DOHH2 (cell line): ENCODE data around the gene AKAP8L.

ENCODE experiments used
- H3F3A ChIP-seq: fragments of 200-600 bp; sonication (generic), shearing (Covaris generic); 2 replicates; pipeline ENCODE4 v1.6.0; 2016; ENCODE audit warnings: antibody characterized with exemption, mild to moderate bottlenecking; ENCODE audit not compliant: control insufficient read depth, insufficient read depth
- H3K27ac ChIP-seq: fragments of 200-600 bp; sonication (generic); 2 replicates; pipeline ENCODE4 v1.5.1; 2014; ENCODE audit warnings: low read depth, mild to moderate bottlenecking, low read length, moderate library complexity
- H3K27me3 ChIP-seq: fragments of 200-600 bp; sonication (generic); 2 replicates; pipeline ENCODE4 v1.6.1; 2014; ENCODE audit warnings: mild to moderate bottlenecking, low read length, mixed read lengths; ENCODE audit not compliant: control insufficient read depth
- H3K36me3 ChIP-seq: fragments of 200-600 bp; sonication (generic); 2 replicates; pipeline ENCODE4 v1.6.1; 2014; ENCODE audit warnings: mild to moderate bottlenecking, low read length, moderate library complexity, mixed read lengths; ENCODE audit not compliant: control insufficient read depth
- H3K4me1 ChIP-seq: fragments of 200-600 bp; sonication (generic); 2 replicates; pipeline ENCODE4 v1.6.1; 2014; ENCODE audit warnings: mild to moderate bottlenecking, low read length, mixed read lengths; ENCODE audit not compliant: control insufficient read depth
- H3K4me2 ChIP-seq: fragments of 200-600 bp; sonication (generic); 2 replicates; pipeline ENCODE4 v1.6.0; 2014; ENCODE audit warnings: mild to moderate bottlenecking, low read length, moderate library complexity
- H3K4me3 ChIP-seq: fragments of 200-600 bp; sonication (generic); 2 replicates; pipeline ENCODE4 v1.5.1; 2014; ENCODE audit warnings: mild to moderate bottlenecking, low read length, mixed read lengths
- H3K79me2 ChIP-seq: fragments of 200-600 bp; sonication (generic); 2 replicates; pipeline ENCODE4 v1.6.1; 2014; ENCODE audit warnings: mild to moderate bottlenecking, low read length, mixed read lengths; ENCODE audit not compliant: control insufficient read depth
- H3K9me2 ChIP-seq: fragments of 200-600 bp; sonication (generic); replicated peaks from 2 replicates; pipeline ENCODE4 v1.6.1; 2014; ENCODE audit warnings: mild to moderate bottlenecking, low read length, mixed read lengths; ENCODE audit not compliant: control insufficient read depth
- H3K9me3 ChIP-seq: fragments of 200-600 bp; sonication (generic); 2 replicates; pipeline ENCODE4 v1.6.1; 2014; ENCODE audit warnings: antibody characterized with exemption, low read length, mixed read lengths; ENCODE audit not compliant: control insufficient read depth, insufficient read depth
- H4K20me1 ChIP-seq: fragments of 200-600 bp; sonication (generic); 2 replicates; pipeline ENCODE4 v1.6.0; 2014; ENCODE audit warnings: low read depth, mild to moderate bottlenecking, antibody characterized with exemption, low read length, moderate library complexity; ENCODE audit not compliant: control insufficient read depth, insufficient read depth
- EZH2phosphoT487 ChIP-seq: fragments of 200-600 bp; sonication (generic); IDR thresholded peaks from 2 replicates; pipeline ENCODE4 v1.6.1; 2017; ENCODE audit warnings: borderline replicate concordance, mild to moderate bottlenecking, antibody characterized with exemption, low read length, moderate library complexity, mixed read lengths
- TF ChIP-seq, protein P1 (sequence below): fragments of 200-600 bp; sonication (generic); IDR thresholded peaks from one replicate; pipeline ENCODE4 v1.5.1; 2014; ENCODE audit warnings: antibody characterized with exemption, mild to moderate bottlenecking, low read depth, low read length; ENCODE audit not compliant: poor library complexity, severe bottlenecking

AKAP8L gene

DNA sequence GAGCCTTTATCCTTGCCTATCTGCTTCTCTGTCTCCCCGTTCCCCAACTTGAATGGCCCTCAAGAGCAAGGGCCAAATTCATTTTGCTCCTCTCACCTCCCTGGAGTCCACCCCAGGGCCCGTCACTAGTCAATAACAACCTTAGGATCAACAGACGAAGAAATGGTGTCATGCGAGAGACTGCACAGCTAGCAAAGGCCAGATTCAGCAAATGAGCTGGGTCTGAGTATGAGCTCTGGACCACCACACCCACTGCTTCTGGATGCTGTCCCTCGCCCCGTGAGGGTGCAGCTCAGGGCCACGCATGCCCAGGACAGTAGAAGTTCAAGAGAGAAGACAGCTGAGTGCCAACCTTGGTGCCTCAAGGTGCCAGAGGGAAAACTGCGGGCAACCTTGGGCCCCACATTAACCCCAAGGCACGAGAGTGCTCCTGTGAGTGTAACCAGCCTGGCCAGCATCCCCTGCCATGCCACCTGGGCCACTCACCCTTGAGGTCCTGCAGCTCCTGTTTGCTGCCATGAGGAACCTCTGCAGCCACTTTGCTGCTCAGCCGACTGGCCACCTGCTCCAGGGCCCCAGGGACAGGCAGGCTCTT lies 11.8 kb upstream of the AKAP8L start:
- Histone ChIP-seq H3K36me3 (peaks cover 57% of the 10 kb centered on the region), H3K79me2 (peaks cover 46% of the 10 kb centered on the region), H3K9me3 (no peaks in the 10 kb centered on the region), H3K9me2 (no peaks in the 10 kb centered on the region), H3K4me1 (peaks cover 24% of the 10 kb centered on the region), H3K27ac (no peak overlapping the region), H4K20me1 (peaks cover 9% of the 10 kb centered on the region), H3K27me3 (no peaks in the 10 kb centered on the region), H3K4me2 (peak overlapping the region; percentile 100), H3K4me3 (peak overlapping the region; percentile 98), H3F3A (no peaks in the 10 kb centered on the region)
- TF ChIP-seq, protein P1, sequence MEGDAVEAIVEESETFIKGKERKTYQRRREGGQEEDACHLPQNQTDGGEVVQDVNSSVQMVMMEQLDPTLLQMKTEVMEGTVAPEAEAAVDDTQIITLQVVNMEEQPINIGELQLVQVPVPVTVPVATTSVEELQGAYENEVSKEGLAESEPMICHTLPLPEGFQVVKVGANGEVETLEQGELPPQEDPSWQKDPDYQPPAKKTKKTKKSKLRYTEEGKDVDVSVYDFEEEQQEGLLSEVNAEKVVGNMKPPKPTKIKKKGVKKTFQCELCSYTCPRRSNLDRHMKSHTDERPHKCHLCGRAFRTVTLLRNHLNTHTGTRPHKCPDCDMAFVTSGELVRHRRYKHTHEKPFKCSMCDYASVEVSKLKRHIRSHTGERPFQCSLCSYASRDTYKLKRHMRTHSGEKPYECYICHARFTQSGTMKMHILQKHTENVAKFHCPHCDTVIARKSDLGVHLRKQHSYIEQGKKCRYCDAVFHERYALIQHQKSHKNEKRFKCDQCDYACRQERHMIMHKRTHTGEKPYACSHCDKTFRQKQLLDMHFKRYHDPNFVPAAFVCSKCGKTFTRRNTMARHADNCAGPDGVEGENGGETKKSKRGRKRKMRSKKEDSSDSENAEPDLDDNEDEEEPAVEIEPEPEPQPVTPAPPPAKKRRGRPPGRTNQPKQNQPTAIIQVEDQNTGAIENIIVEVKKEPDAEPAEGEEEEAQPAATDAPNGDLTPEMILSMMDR: no peak
- TF ChIP-seq EZH2phosphoT487: no peak

GRCh38 chr19:15429825-15430467 lies 11.2 kb upstream of the AKAP8L start:
- Histone ChIP-seq H3K36me3 (peaks cover 63% of the 10 kb centered on the region), H3K27me3 (no peaks in the 10 kb centered on the region), H3K9me2 (no peaks in the 10 kb centered on the region), H3F3A (no peaks in the 10 kb centered on the region), H3K9me3 (no peaks in the 10 kb centered on the region), H4K20me1 (peaks cover 9% of the 10 kb centered on the region), H3K4me1 (peaks cover 24% of the 10 kb centered on the region), H3K4me3 (no peak overlapping the region), H3K27ac (no peak overlapping the region), H3K4me2 (peak overlapping the region; percentile 100), H3K79me2 (peaks cover 46% of the 10 kb centered on the region)
- TF ChIP-seq EZH2phosphoT487: no peak
- TF ChIP-seq, protein P1: no peak

DNA sequence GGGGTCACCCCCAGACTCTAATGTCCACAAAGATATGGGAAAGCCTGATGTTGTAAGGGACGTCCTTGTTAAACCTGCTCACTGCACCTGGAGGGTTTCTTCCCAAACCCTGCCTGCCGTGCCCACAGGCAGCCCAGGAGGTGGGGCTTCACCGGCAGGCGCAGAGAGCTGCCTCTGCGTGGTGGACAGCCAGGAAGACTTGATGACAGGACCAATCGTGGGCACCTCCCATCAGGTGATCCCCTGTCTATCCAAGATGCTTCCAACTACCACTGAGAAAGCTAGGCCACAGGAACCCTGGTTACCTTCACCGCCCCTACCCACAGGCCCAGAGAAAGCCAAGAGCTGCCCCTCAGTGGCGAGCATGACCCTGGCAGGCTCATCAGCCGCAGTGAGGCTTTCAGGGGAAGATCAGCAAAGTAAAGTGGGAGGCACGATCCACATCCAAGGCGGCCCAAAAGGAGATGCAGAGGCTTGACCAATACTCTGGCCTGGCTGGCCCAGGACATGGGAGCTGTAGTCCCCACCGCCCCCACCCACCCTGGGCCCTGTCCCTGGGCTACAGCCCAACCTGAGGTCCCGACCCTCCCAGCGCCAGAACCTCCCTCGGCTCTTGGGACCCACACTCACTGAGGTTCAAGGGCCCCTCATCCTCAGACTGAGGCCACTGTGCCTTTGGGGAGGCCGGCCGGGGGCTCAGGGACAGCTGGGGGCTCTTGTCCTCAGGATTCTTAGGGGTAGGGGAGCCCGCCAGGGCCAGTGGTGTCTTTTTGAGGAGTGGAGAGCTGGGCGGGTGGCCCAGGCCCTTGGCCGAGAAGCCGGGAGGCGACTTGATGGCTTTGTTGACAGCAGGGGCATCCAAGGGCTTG lies 10.4 kb upstream of the AKAP8L start:
- H3K79me2 ChIP-seq: peaks cover 46% of the 10 kb centered on the region
- peaks cover 9% of the 10 kb centered on the region for H4K20me1 ChIP-seq
- H3K36me3 ChIP-seq: peaks cover 71% of the 10 kb centered on the region
- TF ChIP-seq, protein P1: no peak
- H3K27me3 ChIP-seq: no peaks in the 10 kb centered on the region
- H3K4me1 ChIP-seq: peaks cover 24% of the 10 kb centered on the region
- no peaks in the 10 kb centered on the region for H3K9me3 ChIP-seq
- H3F3A ChIP-seq: no peaks in the 10 kb centered on the region
- no peak overlapping the region for H3K27ac ChIP-seq
- no peak overlapping the region for H3K4me3 ChIP-seq
- no peaks in the 10 kb centered on the region for H3K9me2 ChIP-seq
- no peak overlapping the region for H3K4me2 ChIP-seq
